Ascending aorta (tissue), 2 donors: ENCODE results near the gene CYP26B1. TPM values are rescaled to one million over a fixed set of nuclear protein-coding genes. Genes with fewer than 3 reads are reported as not detected.

Experiments
- DNase-seq, 2 donors: peaks; one replicate each; pipeline ENCODE4 v3.0.0-alpha.2; 2019; ENCODE audit warnings: low spot score in 2 of 2
- H3K27ac ChIP-seq, 2 donors: fragments of 200-600 bp; sonication (generic); one replicate each; pipeline ENCODE4 v1.5.1; 2016 to 2017; ENCODE audit warnings: mild to moderate bottlenecking in 1 of 2
- H3K27me3 ChIP-seq: fragments of 200-600 bp; sonication (generic); one replicate; pipeline ENCODE4 v1.5.1; 2017
- H3K36me3 ChIP-seq, 2 donors: fragments of 200-600 bp; sonication (generic); one replicate each; pipeline ENCODE4 v1.5.1; 2016
- H3K4me1 ChIP-seq, 2 donors: fragments of 200-600 bp; sonication (generic); one replicate each; pipeline ENCODE4 v1.5.1; 2016 to 2017; ENCODE audit warnings: mild to moderate bottlenecking in 1 of 2
- H3K4me3 ChIP-seq, 2 donors: fragments of 200-600 bp; sonication (generic); one replicate each; pipeline ENCODE4 v1.5.1; 2016 to 2017; ENCODE audit warnings: mild to moderate bottlenecking in 1 of 2
- H3K9me3 ChIP-seq, 2 donors: fragments of 200-600 bp; sonication (generic); one replicate each; pipeline ENCODE4 v1.5.1; 2016
- CTCF ChIP-seq, 3 experiments: fragments of 200-600 bp in 2 of 3; fragments of 450-650 bp in 1 of 3; sonication (generic) in 2 of 3; IDR thresholded peaks; one replicate each; pipeline ENCODE4 v1.5.1; 2016 to 2019; ENCODE audit warnings: antibody characterized with exemption in 3 of 3, mild to moderate bottlenecking in 1 of 3, moderate library complexity in 1 of 3
- intact Hi-C: fragments of 100-400 bp; cut with DNase I; formaldehyde crosslinking; loops from one replicate; pipeline ENCODE4 v1.15.1; 2023
- total RNA-seq: library from RNA; depleted of rRNA; stranded (reverse); fragments of >200 nt; gene quantifications from one replicate; pipeline ENCODE4 v1.1.0, GENCODE V29; 2016

Gene CYP26B1, protein sequence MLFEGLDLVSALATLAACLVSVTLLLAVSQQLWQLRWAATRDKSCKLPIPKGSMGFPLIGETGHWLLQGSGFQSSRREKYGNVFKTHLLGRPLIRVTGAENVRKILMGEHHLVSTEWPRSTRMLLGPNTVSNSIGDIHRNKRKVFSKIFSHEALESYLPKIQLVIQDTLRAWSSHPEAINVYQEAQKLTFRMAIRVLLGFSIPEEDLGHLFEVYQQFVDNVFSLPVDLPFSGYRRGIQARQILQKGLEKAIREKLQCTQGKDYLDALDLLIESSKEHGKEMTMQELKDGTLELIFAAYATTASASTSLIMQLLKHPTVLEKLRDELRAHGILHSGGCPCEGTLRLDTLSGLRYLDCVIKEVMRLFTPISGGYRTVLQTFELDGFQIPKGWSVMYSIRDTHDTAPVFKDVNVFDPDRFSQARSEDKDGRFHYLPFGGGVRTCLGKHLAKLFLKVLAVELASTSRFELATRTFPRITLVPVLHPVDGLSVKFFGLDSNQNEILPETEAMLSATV
- 18.6 TPM for total RNA-seq

GRCh38 chr2:72147303-72147971, at the start of gene CYP26B1:
CYP26B1 (minus strand) TSS chr2:72147862; CDS start chr2:72147834, 28 bp downstream.
- peak in 1 of 2 donors; percentile 74 for DNase-seq
- Histone ChIP-seq H3K4me1 (peaks cover 15 to 41% of the 10 kb centered on the region in 2 donors), H3K4me3 (peak within 1 kb of the TSS; percentile 52 to 72), H3K9me3 (no peaks in the 10 kb centered on the region), H3K36me3 (no peaks in the 10 kb centered on the region), H3K27ac (peak within 1 kb of the TSS in 1 of 2 donors; percentile 85), H3K27me3 (no peaks in the 10 kb centered on the region)
- peak in 1 of 3 experiments; percentile 17 for TF ChIP-seq CTCF (IDR thresholded peaks at IDR 0.05)
- intact Hi-C loops = loop anchor here (5.0 to 10.0 kb wide), 6 partner anchors 265 to 1845 kb away; partner anchors contain the start of genes FAM136A and ZNF638

- Histone ChIP-seq H3K4me3 (no peak overlapping the region), H3K36me3 (no peaks in the 10 kb centered on the region), H3K27ac (no peak overlapping the region), H3K4me1 (no peaks in the 10 kb centered on the region), H3K27me3 (no peaks in the 10 kb centered on the region), H3K9me3 (no peaks in the 10 kb centered on the region)
- no peak for DNase-seq
- intact Hi-C loops = no loop called here
- no peak for TF ChIP-seq CTCF (IDR thresholded peaks at IDR 0.05)
These were observed 46.1 kb upstream of the CYP26B1 start for GRCh38 chr2:72193723-72194122.

GRCh38 chr2:72191441-72191840, 43.8 kb upstream of the CYP26B1 start:
- H3K9me3 ChIP-seq = no peaks in the 10 kb centered on the region
- intact Hi-C loops = no loop called here
- no peaks in the 10 kb centered on the region for H3K36me3 ChIP-seq
- no peaks in the 10 kb centered on the region for H3K4me1 ChIP-seq
- no peak for DNase-seq
- no peak for TF ChIP-seq CTCF (IDR thresholded peaks at IDR 0.05)
- H3K4me3 ChIP-seq = no peak overlapping the region
- H3K27ac ChIP-seq = no peak overlapping the region
- H3K27me3 ChIP-seq = no peaks in the 10 kb centered on the region

DNA sequence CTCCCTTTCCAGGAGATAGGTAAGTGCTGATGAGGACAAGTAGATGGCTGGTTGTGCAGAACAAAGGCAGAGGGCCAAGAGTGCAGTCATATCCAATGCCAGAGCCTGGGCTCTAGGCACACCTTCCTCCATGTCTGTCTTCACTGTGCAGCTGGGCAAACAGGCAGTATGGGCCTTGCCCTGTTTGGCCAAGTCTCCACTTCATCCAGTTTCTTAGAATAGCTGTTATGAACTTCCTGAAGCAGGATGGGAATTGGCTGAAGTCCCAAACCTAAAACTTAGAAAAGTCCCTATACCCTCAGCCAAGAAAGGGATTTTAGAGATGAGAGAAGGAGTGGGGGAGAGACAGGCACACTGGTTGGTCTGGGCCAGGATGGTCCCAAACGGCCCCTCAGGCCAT, 37.5 kb upstream of the CYP26B1 start:
- H3K4me1 ChIP-seq = peaks cover 0 to 4% of the 10 kb centered on the region in 2 donors
- no peak for DNase-seq
- H3K9me3 ChIP-seq = no peaks in the 10 kb centered on the region
- no peaks in the 10 kb centered on the region for H3K36me3 ChIP-seq
- no peak overlapping the region for H3K4me3 ChIP-seq
- H3K27ac ChIP-seq = no peak overlapping the region
- no peaks in the 10 kb centered on the region for H3K27me3 ChIP-seq
- no peak for TF ChIP-seq CTCF (IDR thresholded peaks at IDR 0.05)
- intact Hi-C loops = no loop called here

GRCh38 chr2:72183466-72183865, 35.8 kb upstream of the CYP26B1 start:
- intact Hi-C loops = no loop called here
- Histone ChIP-seq H3K27ac (no peak overlapping the region), H3K27me3 (no peaks in the 10 kb centered on the region), H3K4me3 (no peak overlapping the region), H3K9me3 (no peaks in the 10 kb centered on the region), H3K36me3 (peaks cover 3 to 10% of the 10 kb centered on the region in 2 donors), H3K4me1 (peaks cover 0 to 4% of the 10 kb centered on the region in 2 donors)
- TF ChIP-seq CTCF (IDR thresholded peaks at IDR 0.05) = no peak
- no peak for DNase-seq
